ENCODE measurements around the gene UNC5B.

Gene UNC5B

GRCh38 chr10:71349406-71349805 is 137.0 kb downstream of the UNC5B start:
- DNase-seq: no peak

GRCh38 chr10:71351087-71351486 is 138.7 kb downstream of the UNC5B start:
- no peak for DNase-seq

- no peak for DNase-seq
Measured at GRCh38 chr10:71351628-71352319, 139.4 kb downstream of the UNC5B start.

Data from SIG-M5 (cell line).